K562 (cell line): Measurements from ENCODE around the gene SLC16A13. TPM values are rescaled to one million over a fixed set of nuclear protein-coding genes. Genes with fewer than 3 reads are reported as not detected.

Experiments used
- CBX3 ChIP-seq, 2 experiments: IDR thresholded peaks; 1 replicate in 1 of 2; 2 replicates in 1 of 2; pipeline ENCODE4 v1.6.1; 2012; ENCODE audit warnings: inconsistent platforms in 2 of 2, low read length in 2 of 2, borderline replicate concordance in 1 of 2, control low read depth in 1 of 2
- CREM ChIP-seq: IDR thresholded peaks from 2 replicates; pipeline ENCODE4 v1.6.1; 2014; ENCODE audit warnings: antibody characterized with exemption, low read depth
- ELF4 ChIP-seq: fragments of 450-650 bp; formaldehyde crosslinking; IDR thresholded peaks from 2 replicates; pipeline ENCODE4 v1.4.0; 2022; ENCODE audit warnings: missing genetic modification characterization
- HDAC1 ChIP-seq, 2 experiments: fragments of 450-650 bp; IDR thresholded peaks; 2 replicates each; pipeline ENCODE4 v1.6.1; 2016 to 2017; ENCODE audit warnings: inconsistent platforms in 1 of 2, mild to moderate bottlenecking in 1 of 2, moderate library complexity in 1 of 2
- MAFK ChIP-seq: IDR thresholded peaks from 2 replicates; pipeline ENCODE4 v1.6.1; 2011; ENCODE audit warnings: low read length, improper control_type of control experiment
- TBP ChIP-seq: optimal IDR thresholded peaks from 2 replicates; pipeline ENCODE3; 2011; ENCODE audit warnings: low read depth, low read length, improper control_type of control experiment
- polyA plus RNA-seq, 8 experiments: library from polyadenylated mRNA; depleted of rRNA in 4 of 8; stranded (reverse) in 5 of 8; unstranded in 3 of 8; fragments of >200 nt; fragmentation: Nextera tagmentation in 2 of 8; fragmentation: Illumina TruSeq in 1 of 8; extraction: Ambion mirVana in 2 of 8; extraction: Trizol in 1 of 8; gene quantifications; 2 replicates each; pipeline versions ENCODE4 v1.2.1 to v1.2.3, GENCODE V29; 2011 to 2014; ENCODE audit warnings: inconsistent platforms in 1 of 8, missing spikeins in 1 of 8
- total RNA-seq, 7 experiments: library from RNA; depleted of rRNA in 6 of 7; stranded (reverse); fragments of >200 nt in 6 of 7; fragmentation: Illumina TruSeq in 2 of 7; extraction: Trizol in 2 of 7; gene quantifications; 2 replicates each; pipeline versions ENCODE4 v1.2.1 to v1.2.3, GENCODE V29; 2011 to 2021; ENCODE audit warnings: low replicate concordance in 1 of 7
- TF ChIP-seq, protein P1 (sequence below): fragments of 200-800 bp; sonication (Bioruptor generic); IDR thresholded peaks from 2 replicates; pipeline ENCODE4 v1.6.1; 2017; ENCODE audit warnings: missing genetic modification characterization, missing compliant biosample characterization
- TF ChIP-seq, protein P2 (sequence below), 2 experiments: fragments of 450-650 bp; formaldehyde crosslinking in 1 of 2; IDR thresholded peaks; 2 replicates each; pipeline versions ENCODE4 v1.4.0 to v1.6.1; 2014 to 2020; ENCODE audit warnings: mild to moderate bottlenecking in 2 of 2, borderline replicate concordance in 1 of 2, low read depth in 1 of 2

SLC16A13 gene
- total and polyA plus RNA-seq, 9 of the 15 experiments (the other 6 are each of a cell fraction or from before 2014, with no cell fraction given): 0.04 to 5.6 (median 0.87) TPM

DNA sequence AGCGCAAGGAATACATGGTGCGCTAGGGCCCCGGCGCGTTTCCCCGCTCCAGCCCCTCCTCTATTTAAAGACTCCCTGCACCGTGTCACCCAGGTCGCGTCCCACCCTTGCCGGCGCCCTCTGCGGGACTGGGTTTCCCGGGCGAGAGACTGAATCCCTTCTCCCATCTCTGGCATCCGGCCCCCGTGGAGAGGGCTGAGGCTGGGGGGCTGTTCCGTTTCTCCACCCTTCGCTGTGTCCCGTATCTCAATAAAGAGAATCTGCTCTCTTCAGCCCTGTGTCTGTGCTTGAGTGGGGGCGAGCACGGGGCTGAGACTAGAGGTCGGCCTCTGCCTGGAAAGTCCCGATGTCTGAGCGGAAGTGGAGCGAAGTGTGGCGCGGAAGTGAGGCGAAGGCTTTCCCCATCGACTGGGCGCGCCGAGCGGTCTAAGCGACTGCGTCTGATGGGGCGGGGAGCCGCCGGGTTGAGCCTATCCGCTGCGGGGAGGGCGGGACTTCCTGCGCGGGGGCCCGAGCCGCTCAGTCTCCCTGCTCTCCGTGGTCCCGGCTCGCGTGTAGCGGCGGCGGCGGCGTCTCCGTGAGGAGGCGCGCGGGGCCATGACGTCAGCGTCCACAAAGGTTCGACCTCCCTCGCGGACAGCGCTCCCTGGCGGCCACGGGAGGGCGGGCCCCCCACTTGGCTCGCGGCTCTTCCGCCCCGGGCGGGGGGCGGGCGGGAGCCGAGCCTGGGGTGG lies 21.4 kb upstream of the SLC16A13 start (continued):
- TF ChIP-seq, protein P1, sequence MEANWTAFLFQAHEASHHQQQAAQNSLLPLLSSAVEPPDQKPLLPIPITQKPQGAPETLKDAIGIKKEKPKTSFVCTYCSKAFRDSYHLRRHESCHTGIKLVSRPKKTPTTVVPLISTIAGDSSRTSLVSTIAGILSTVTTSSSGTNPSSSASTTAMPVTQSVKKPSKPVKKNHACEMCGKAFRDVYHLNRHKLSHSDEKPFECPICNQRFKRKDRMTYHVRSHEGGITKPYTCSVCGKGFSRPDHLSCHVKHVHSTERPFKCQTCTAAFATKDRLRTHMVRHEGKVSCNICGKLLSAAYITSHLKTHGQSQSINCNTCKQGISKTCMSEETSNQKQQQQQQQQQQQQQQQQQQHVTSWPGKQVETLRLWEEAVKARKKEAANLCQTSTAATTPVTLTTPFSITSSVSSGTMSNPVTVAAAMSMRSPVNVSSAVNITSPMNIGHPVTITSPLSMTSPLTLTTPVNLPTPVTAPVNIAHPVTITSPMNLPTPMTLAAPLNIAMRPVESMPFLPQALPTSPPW (CRISPR knock-in tag): peak; percentile 96
- TF ChIP-seq MAFK (no peak), CBX3 (IDR thresholded peaks at IDR 0.05; ENCODE audit: borderline replicate concordance in 1 of 2, low read length in 2 of 2) (0 out of 3 replicates have a peak, but pooled peaks of 1 of the 2 experiments have one; percentile 12), TBP (peak; percentile 77), HDAC1 (IDR thresholded peaks at IDR 0.05) (peak in 1 of 2 experiments; percentile 90; a peak in 3 of 4 replicates), CREM (peak; percentile 96), ELF4 (peak; percentile 56; the same call in 1 of the 2 replicates)
- TF ChIP-seq, protein P2, sequence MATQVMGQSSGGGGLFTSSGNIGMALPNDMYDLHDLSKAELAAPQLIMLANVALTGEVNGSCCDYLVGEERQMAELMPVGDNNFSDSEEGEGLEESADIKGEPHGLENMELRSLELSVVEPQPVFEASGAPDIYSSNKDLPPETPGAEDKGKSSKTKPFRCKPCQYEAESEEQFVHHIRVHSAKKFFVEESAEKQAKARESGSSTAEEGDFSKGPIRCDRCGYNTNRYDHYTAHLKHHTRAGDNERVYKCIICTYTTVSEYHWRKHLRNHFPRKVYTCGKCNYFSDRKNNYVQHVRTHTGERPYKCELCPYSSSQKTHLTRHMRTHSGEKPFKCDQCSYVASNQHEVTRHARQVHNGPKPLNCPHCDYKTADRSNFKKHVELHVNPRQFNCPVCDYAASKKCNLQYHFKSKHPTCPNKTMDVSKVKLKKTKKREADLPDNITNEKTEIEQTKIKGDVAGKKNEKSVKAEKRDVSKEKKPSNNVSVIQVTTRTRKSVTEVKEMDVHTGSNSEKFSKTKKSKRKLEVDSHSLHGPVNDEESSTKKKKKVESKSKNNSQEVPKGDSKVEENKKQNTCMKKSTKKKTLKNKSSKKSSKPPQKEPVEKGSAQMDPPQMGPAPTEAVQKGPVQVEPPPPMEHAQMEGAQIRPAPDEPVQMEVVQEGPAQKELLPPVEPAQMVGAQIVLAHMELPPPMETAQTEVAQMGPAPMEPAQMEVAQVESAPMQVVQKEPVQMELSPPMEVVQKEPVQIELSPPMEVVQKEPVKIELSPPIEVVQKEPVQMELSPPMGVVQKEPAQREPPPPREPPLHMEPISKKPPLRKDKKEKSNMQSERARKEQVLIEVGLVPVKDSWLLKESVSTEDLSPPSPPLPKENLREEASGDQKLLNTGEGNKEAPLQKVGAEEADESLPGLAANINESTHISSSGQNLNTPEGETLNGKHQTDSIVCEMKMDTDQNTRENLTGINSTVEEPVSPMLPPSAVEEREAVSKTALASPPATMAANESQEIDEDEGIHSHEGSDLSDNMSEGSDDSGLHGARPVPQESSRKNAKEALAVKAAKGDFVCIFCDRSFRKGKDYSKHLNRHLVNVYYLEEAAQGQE (IDR thresholded peaks at IDR 0.05; ENCODE audit: borderline replicate concordance): peak; percentile 15; the same call in 1 of the 2 replicates
- TF ChIP-seq, protein P2 (CRISPR knock-in tag; IDR thresholded peaks at IDR 0.05; ENCODE audit: low read depth): 0 out of 2 replicates have a peak, but pooled peaks have one; percentile 29
